Medulla oblongata (tissue), 1 donor: Measurements from ENCODE around the gene APCDD1.
A peak's percentile ranks its signal among the peaks of the same experiment; 100 is the strongest.
"Not testable (repeated sequence)": the region's sequence is repeated elsewhere in the genome, so short reads cannot be mapped to it uniquely, and the experiment has no call there.

ENCODE experiments used
- DNase-seq: peaks from one replicate; pipeline ENCODE4 v3.0.0-alpha.2; 2015; ENCODE audit errors: extremely low spot score

The APCDD1 gene

DNA sequence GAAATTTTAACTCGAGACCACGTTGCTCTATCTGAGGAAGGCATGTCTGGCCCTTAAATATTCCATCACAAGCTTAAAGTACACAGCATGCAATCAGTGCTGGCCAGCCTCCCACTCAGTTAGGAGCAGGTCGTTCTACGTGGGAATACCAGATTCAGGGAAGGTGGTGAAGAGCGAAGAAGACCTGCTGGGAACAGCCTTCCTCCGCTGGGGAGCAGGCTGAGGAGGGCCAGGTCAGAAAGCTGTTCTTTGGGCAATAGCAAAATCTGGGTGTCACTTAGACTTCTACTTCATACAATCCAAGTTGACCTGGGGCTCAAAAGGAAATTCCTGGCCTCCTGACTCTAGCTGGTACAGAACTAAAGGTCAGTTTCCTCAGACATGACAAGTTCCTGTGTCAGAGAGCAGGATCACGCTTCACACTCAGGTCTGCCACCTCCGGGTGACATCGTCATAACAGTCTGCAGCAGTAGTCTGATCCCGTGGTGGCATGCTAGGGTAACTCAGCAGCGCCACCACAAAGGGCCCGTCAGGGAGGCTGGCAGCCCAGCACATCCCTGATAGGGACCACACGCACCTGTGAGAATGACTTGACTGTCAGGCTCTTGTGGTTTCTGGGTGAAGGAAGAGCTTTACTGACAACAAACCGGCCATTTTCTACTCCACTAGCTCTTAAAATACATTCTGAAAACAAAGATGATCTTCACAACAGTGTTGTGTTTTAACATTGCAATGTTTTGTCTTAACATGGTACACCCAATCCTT is 36.1 kb downstream of the APCDD1 start:
- peak; percentile 71 for DNase-seq

DNA sequence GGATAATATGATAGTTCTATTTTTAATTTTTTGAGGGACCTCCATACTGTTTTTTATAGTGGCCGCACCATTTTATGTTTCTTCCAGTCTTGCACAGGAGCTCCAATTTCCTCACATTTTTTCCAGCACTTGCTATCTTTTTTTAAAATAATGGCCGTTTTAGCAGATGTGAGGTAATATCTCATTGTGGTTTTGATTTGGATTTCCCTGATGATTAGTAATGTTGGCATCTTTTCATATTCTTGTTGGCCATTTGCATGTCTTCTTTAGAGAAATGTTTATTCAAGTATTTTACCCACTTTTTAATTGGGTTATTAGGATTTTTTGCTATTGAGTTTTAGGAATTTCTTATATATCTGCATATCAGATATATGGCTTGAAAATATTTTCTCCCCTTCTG is 41.5 kb downstream of the APCDD1 start:
- no peak for DNase-seq

DNA sequence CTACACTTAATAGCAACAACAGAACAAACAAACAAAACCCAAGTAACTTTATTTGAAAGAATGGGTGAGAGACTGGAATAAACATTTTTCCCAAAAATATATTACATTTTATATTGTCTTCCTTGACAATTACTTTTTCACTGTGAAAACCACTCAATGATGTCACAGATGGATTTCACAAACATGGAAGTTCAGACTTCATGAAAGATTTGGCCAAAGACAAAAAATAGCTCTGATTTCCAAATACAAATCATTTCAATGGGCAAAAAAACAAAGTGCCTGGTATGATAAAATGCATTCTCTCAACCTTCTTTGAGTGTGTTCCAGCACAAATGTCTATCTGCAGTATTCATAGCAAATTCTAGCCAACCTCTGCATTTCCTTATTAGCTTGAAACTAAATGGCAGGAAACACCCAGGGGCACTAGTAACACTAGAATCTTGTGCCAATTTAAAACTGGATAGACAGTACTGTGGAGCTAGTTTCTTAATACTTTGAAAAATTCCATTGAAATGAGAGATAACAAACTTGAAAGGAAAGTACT is 42.8 kb downstream of the APCDD1 start:
- no peak for DNase-seq

DNA sequence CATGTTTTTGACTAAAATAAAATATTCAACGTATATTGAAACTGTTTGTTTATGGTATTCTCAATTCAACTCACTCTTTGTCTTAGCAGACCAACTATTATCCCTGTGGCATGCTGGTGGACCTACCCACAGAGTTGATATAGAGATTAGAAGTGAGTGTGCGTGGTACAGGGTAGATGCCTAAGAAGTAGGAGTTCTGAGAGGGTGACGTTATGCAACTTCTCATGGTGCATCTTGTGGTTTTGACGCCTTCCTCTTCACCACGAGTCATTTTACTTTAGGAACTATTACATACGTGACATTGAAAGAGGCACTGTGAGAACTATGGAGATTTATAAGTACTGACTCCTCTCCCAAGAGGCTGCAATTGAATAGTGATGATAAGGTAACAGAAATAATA is 44.8 kb downstream of the APCDD1 start:
- no peak for DNase-seq

DNA sequence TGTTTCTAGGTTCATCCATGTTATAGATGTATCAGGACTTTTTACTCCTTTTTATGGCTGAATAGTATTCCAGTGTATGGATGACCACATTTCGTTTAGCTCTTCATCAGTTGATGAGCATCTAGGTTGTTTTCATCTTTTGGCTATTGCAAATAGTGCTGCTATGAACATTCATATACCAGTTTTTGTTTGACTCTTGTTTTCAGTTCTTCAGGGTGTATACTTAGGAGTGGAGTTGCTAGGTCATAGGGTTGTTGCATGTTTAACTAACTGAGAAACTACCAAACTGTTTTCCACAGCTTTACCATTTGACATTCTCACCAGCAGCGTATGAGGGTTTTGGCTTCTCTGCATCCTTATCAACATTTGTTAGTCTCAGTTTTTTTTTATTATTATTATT is 45.6 kb downstream of the APCDD1 start:
- no peak for DNase-seq

DNA sequence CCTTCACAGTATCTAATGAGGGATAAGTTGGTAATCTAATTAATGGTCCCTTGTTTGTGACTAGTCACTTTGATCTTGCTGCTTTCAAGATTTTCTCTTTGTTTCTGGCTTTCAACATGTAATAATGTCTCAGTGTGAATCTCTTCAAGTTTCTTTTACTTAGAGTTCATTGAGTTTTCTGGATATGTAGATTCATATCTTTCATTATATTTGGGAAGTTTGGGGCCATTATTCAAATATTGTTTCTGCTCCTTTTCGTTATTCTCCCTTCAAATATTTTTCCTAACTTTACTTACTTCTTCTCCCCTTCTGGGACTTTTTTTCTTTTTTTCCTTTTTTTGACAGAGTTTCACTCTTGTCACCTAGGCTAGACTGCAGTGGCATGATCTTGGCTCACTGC is 50.3 kb downstream of the APCDD1 start:
- no peak for DNase-seq

DNA sequence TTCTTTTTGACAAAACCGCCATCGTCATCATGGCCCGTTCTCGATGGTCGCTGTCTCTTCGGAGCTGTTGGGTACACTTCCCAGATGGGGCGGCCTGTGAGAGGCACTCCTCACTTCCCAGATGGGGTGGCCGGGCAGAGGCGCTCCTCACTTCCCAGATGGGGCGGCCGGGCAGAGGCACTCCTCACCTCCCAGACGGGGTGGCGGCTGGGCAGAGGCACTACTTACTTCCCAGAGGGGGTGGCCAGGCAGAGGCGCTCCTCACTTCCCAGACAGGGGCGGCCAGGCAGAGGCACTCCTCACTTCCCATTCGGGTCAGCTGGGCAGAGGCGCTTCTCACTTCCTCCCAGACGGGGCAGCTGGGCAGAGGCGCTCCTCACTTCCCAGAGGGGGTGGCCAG is 51.5 kb downstream of the APCDD1 start:
- DNase-seq = not testable (repeated sequence)

DNA sequence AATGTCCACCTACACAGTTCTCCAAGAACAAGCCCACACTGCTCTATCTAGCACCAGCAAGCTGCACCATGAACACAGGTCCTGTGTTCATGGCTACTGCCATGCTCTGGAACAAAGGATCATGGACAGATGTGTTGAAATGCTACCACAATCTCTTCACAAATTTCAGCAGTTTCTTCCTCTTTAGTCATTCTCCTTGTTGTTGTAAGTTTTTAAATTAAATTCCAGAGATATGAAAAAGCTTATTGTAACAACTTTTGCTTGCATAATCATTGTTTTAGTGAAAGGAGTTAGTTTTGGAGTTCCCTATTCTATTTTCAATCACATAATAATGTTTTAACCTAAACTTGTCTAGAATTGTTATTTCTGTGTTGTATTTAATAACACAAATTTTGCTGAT is 54.2 kb downstream of the APCDD1 start:
- no peak for DNase-seq

DNA sequence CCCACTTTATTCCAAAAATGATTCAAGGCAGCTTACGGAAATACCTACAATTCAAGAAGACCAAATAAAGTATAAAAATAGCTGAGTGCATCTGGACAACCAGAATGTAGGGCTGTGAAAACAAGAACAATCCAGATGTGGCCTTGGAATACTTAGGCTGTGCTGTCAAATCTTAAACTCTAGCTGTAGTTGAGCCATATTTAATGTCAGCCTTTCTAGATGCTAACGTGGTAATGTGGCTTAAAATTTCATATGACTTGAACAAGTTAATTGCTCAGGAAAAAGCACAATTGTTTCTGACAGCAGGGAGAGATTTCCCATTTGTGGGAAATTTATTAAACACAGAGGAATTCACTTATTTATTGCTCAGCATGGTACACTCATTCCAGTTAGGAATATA is 56.8 kb downstream of the APCDD1 start:
- no peak for DNase-seq

DNA sequence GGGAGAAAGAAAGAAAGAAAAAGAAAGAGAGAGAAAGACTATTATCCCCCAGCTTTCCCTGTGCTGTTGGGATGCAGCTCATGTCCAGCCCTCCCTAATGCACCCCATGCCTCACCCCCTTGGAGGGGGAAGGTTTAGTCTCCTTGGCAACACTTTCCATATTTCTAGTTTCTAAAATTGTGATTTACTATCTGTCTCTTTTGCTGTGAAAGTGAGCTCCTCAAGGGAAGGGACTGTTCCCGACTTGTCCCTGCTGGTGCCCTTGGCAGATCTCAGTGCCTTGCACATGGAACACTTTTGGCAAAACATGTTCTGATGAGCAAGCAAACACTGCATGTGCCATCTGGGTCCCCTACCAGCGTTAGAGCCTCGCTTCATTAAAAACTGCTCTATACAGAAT is 59.6 kb downstream of the APCDD1 start:
- DNase-seq = peak; percentile 45

DNA sequence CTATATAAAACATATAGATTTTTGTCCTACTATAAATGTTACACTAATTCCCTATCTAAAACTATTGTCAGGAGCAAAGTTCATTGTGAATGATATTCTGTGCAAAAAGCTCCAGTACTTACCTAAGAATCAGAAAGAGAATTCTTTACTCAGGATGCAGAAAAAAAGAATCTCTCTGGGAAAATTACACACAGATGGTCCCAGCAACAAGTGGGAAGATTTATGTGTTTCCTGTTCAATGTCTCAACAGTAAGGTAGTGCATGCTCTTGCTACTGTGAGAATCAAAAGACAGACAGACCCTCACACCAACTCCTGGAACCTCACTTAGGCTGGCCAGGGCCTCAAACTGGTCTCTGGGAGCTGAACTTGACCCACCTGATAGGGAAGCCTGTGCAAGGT is 60.2 kb downstream of the APCDD1 start:
- DNase-seq = no peak

DNA sequence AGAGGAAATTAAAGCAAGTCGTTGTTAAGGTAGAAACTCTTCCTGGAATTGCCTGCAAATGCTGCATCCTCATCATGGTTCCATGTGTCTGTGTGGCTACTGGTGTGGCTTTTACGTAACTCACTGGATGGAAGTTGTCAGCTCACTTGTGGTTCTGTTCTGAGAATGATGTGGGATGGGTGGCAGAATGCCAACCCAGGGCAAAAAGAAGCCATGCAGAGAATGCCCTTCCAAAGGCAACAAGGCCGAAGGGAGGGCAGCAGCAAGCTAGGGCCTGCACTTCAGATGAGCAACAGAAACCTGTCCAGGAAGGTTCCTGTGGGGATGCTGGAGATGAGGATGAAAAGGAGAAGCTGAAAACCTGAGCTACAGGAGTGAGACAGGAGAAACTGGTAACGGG is 61.0 kb downstream of the APCDD1 start:
- DNase-seq = peak; percentile 35

DNA sequence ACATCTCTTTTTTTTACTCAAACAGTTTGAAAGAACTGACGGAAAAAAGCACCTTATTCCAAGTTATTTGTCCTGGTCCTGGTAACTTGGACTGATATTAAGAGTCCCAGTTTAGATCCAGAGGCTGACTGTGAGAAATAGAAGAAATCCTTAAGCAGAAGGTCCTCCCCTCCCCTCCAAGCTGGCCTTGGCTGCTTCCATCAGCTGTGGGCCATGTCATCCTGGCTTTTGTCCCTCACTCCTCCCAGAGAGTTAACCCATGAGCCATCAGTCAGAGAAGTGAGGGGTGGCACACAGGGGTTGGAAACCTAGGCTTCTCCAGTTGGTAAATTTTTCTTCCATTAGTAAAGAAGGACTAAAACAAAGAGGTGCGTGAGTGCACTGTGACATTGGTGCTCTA is 61.6 kb downstream of the APCDD1 start:
- no peak for DNase-seq

DNA sequence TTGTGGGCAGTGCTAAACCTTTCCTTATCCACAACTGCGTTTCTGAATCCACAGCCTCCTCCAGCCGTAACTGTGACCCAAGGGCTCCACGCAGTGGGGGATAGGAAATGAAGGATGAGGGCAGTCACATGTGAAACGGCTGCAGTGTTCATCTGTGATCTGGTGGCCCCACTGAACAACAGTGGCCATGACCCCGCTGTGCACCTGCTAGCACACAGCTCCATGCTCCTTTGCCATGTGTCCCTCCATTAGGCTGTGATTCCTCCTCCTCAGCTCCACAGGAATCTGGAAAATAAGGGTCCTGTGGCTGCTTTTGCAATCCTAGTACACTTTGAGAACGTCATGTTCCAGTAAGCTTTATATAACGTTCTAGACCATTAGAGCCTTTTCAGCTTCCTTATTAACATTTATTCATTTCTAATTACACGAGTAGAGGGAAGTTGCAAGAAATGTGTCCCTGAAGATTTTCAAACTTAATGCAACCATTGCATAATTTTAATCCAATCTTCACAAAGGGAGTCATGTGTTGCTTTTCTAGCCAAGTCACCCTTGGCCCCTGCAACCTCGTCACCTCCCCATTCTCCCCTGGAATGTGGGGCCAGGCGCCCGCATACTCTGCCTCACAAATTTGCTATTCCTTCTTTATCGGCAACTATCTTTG is 64.3 kb downstream of the APCDD1 start:
- peak; percentile 96 for DNase-seq

DNA sequence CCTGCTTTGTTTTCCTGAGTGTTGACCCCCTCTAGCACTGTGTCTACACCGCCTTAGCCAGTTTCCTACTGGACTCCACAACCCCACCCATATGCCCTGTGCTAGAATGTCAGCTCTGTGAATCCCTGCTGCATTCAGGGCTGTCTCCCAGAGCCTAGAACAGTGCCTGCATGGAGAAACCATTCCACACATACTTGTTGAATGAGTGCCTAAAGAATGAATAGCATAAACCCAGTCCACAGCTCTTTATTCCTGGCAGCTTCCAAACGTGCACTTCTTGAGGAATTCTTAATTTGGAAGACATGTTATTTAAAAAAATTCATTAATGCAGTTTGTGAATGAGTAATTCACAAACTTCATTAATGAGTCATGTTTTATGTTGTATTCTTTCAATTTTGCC is 64.9 kb downstream of the APCDD1 start:
- no peak for DNase-seq

DNA sequence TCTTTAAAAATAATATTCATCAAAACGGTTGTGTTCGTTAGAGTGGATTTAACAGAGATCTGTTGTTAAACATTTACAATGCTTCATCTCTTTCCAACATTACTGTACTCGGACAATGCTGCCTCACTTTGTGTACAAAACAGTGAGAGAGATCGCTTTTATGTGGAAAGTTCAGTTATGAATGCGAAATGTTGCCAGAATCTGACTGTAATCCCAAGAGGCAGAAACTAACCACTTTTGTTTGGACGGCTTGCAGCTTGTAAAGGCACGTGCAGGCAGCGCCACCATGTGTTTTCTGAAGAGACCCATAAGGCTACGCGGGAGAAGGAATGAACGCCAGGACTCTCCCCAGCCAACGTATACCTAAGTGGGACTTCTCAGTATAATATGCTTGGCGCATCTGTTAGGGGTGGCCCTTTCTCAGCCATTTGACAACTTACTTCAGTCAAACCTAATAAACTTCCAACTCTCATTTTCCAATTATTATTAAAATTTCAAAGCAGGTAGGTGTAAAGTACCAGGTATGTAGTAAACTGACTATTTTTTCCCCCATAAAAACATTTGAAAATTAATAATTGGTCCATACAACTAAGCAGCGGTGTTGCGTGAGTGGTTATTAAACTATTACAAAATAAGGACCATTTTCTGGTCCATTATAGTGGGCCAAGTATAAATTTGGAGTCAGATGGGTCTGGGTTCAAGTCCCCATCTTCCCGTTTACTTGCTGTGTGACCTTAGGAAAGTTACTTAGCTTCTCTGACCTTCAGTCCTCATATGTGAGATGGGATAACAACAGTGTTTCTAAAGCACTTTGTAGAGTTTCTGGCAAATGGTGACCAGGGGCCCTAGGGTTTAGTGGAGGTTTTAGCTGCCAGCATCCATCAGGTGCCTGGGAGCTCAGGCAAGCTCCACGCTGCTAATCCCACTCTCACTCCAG is 65.8 kb downstream of the APCDD1 start:
- peak; percentile 93 for DNase-seq

DNA sequence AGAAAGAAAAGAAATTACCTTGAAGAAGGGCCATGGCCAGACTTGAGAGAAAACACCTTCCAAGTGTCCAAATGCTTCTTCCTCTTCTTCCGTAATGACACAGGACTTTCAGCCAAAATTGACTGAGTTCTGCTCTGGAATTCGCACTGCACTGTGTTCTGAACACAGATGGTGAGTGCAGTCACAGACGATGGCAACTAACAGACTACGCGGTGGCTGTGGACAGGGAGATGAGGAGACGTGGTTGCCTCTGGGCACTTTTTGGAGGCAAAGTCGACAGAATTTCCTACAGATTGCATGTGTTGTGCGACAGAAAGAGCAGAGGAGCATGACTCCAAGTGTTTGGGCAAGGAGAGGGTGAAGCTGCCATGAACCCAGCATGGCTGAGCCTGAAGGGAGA is 67.1 kb downstream of the APCDD1 start:
- no peak for DNase-seq

DNA sequence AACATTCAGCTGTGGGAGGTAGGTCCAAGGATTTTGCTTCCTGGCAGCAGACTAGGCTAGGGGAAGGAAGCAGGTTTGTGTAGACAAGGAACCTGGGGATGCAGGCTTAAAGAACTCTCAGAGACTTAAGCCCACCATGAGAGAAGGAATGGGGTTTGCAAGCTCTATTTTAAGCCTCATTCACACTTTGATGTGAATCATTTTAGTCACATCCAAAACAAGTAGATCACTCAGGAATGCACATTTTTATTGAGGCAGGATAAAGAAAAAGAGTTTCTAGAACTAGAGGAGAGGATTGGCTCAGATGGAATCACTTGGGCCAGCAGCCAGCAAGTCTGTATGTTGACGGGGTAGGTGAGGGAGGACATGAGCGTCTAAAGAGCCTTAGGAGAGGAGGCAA is 68.1 kb downstream of the APCDD1 start:
- DNase-seq = no peak

DNA sequence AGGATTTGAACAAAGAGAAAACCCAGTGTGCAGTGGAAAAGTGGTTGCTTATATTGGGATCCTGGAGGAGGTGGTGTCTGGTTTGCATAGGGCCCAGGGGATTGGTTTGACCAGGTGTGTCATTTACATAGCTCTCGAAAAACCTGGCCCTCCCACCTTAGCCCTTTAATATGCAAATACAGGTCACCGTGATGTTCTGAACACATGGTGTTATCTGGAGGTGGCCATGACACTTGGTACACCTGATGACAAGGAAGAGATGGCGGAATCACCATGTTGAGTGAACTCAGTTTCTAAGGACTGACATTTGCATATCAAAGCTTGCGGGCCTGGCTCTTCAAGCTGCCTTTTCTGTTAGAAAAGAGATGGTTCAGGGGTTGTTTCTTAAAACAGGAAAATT is 69.1 kb downstream of the APCDD1 start:
- no peak for DNase-seq

DNA sequence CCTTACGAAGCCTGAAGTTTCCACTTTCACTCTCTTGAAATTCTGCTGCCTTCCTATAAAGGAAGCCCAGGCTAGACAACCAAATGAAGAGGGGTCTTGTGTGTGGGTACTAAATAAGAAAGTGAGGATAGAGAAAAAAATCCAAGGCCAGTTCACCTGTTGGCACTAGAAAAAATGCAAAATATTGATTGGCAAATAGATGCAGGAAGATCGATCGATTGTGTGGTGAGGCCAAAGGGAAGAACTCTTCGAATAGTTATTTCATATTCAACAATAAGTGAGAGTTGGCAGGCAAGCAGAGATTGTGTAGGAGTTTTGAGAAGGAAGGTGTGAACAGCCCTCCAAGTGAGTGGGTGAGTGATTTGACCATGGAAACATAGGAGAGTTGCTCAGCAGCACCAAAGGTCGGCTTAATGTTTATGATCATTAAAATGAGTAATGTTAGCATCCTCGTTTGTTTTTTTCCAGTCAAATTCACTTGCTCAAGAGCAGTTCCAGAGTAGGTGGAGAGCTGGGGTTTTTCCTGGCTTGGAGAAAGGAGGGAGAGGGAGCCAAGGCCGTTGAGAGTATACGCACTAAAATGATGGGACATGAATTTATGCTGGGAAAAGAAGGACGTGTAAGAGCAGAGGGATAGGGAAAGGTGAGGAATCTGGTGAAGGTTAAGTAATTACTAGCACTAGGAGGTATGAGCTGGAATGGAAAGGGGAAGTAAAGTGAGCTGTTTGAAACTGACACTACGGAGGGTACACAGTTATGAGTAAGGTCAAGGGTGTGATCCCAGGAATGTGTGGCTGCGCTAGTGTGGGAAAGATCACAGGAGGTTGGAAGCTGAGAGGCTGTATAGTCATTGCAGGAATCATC is 70.3 kb downstream of the APCDD1 start:
- peak; percentile 30 for DNase-seq

DNA sequence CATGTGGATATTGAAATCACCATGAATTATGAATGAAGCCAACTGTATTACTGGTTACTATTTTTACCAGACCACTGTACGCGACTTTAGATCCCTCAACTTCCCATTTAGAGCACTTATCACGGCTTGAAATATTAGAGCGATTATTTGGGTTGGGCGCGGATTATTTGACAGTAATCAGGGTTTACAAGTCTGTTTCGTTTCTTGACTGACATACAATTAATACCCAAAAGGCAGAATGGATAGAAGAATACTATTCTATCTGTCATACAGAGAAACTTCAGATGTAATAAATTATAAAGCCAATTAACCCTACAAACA is 70.9 kb downstream of the APCDD1 start:
- DNase-seq = no peak
